Left colon (tissue), 2 donors: ENCODE measurements around the gene PLB1. TPM values are rescaled to one million over a fixed set of nuclear protein-coding genes. Genes with fewer than 3 reads are reported as not detected.

Experiments used
- ATAC-seq: fragments of 200-7000 bp; cut with Tn5 transposase; one replicate; pipeline ENCODE4 v1.9.1; 2020; ENCODE audit warnings: mild to moderate bottlenecking, moderate library complexity
- DNase-seq, 2 donors: peaks; one replicate each; pipeline ENCODE4 v3.0.0-alpha.2; 2020
- intact Hi-C, 2 donors: fragments of 100-400 bp; cut with DNase I in 1 of 2; cut with micrococcal nuclease in 1 of 2; formaldehyde crosslinking; loops; one replicate each; pipeline versions ENCODE4 v1.11.2 to v1.14.0; 2022; cut with DNase I, micrococcal nuclease
- total RNA-seq, 2 donors: library from RNA; stranded (reverse); fragmentation: NEBNext Ultra II Directional; extraction: Animal tissue kit (Norgen Biotek cat#: 25700); gene quantifications; one replicate each; pipeline ENCODE4 v1.2.1, GENCODE V29; 2021
- donor health status: DM: no; HTN: no; CAD: no.
- donor health status: DM: yes; HTN: yes; CAD: no.

PLB1 gene
- total RNA-seq, 2 donors from 2014 or later = 0.98 to 4.2 TPM

DNA sequence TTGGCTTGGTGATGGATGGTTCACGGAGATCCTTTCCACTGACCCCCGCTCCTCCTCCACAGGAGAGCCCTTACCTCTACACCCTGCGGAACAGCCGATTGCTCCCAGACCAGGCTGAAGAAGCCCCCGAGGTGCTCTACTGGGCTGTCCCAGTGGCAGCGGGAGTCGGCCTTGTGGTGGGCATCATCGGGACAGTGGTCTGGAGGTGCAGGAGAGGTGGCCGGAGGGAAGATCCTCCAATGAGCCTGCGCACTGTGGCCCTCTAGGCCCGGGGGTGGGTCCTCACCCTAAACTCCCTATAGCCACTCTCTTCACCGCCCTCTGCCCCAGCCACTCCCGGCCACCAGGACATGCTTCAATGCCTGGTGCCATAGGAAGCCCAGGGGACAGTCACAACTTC lies 146.9 kb downstream of the PLB1 start:
- intact Hi-C loops = no loop called here
- DNase-seq (no peak), ATAC-seq (no peak)

DNA sequence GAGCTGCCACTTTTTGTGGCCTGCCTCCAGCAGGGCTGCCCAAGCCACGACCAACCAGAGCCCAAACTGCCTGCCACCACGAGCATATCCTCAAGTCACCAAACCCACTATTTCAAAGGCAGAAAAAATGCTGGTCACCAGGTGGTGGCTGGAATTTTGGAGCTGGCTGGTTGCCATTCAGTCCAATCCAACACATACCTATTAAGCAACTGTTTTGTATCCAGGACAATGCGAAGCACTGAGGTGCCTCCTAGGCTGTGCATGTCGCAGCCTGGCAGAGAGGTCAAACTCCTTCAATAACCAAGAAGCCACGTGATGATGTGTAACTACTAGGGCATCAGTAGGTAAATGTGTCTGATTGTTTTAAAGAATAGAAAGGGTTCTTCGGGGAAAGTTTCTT lies 147.5 kb downstream of the PLB1 start:
- ATAC-seq = peak; percentile 17
- intact Hi-C loops = no loop called here
- no peak for DNase-seq

DNA sequence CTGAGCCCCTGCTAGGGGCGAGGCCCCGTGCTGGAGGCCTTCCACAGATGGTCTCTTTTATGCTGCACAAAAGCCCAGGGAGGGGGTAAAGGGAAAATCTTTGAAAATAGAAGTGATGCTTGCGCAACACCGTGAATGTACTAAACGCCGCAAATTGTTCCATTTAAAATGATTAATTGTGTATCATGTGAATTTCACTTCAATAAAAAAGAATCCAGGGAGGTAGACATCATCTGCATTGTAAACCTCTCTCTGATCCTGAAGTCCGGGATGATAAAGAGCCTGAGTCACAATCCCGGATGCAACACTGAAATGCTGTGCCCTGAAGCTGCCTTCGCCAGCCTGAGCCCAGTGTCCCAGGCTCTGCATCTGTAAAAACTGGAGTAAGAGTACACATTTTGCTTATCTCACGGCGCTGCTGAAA lies 148.1 kb downstream of the PLB1 start:
- peak; percentile 51 for ATAC-seq
- no peak for DNase-seq
- intact Hi-C loops = no loop called here

DNA sequence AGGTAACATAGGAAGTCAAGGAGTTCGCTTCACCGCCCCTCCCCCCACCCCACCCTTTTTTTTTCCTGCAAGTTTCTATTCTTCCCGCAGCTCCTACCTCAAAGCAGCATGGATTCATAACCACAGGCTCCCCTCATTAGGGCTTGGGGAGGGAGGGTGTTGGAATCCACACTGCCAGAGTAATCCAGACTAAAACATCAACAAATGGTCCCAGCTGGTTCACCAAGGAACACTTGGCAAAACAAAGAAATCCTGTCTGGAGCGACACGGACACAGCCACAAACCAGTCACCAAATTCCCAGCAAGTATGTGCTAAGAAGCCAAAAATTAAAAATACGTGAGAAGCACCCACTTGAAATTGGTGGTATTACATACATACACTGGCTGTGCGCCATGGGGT lies 148.9 kb downstream of the PLB1 start:
- intact Hi-C loops = no loop called here
- ATAC-seq = no peak
- no peak for DNase-seq

DNA sequence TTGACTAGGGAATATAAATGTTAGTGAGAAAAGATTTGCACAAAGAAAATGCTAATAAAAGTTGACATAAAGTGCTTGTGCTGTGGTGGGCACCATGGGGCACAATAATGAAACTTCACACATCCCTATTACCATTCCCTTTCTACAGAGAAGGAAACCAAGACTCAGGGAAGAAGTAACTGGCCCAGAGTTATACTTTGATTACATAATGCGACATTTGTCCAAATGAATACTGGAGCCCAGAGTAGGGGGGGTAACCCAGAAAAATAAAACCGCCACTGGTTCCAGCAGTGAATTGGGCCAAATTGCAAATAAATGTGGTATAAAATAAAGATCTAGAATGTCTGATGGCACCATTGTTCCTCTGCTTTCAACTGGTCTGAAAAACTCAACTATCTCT lies 149.7 kb downstream of the PLB1 start:
- DNase-seq (no peak), ATAC-seq (no peak)
- intact Hi-C loops = no loop called here

DNA sequence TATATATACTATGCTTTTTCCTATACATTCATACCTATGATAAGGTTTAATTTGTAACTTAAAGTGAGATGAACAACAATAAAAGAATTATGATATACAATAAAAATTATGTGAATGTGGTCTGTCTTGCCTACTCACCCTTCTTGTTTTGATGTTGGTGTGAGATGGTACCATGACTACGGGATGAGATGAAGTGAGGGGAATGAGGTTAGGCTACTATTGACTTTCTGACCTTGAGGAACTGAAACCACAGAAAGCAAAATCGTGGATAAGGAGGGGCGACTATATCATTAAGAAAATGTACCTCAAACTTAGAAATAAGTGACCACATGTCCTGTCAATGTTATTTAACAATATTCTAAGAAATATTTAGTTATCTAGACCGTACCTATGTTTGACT lies 151.8 kb downstream of the PLB1 start:
- DNase-seq = peak in 1 of 2 donors; percentile 24
- ATAC-seq = peak; percentile 80
- intact Hi-C loops = no loop called here

DNA sequence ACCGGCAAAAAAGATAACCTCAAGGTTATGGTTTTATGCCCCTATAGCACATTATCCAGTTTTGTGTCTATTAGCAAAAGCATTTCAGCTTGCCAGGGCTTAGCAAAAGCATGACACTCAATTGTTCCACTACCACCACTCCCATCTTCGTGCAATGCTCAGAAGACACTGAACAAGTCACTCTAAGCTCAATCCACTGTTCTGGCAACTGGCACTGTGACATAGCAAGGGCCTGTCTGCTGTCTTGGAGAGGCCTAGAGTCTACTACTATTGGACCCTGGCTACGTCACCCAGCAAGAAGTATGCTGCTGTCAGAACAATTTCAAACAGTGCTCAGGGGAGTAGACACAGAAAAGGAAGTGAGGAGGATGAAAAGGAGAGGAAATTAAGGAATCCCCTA lies 152.3 kb downstream of the PLB1 start:
- intact Hi-C loops = no loop called here
- peak in 1 of 2 donors; percentile 30 for DNase-seq
- peak; percentile 30 for ATAC-seq

DNA sequence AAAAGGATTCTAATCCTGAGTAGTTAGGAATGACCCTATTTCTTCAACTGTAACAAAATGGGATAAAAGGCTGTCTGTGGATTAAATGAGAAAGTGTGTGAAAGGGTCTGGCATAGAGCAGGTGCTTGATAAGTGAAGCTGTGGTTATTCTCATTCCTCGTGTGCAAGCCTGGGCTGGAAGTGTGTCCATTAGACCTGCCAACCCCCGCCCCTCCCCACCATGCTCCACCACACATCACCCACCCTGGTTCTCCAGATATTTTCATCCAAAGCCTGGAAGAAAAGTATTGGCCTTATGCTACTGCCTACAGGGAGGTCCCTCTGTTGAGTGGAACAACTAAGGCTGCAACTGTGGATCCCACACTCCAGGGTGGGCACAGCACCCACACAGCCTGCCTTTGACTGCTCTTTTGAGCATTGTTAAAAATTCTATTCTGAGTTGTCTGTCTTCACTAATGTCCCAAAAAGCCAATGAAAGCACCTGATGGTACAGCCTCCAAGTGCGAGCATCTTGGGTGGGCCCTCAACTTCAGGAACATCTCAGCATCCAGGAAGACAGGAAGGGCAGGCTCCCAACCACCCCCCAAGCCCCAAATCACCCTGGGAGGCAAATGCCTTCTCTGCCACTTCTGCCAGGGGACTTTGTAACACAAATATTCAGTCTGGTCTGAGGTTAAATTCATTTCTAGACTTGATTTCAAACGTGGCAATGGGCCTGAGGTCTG lies 153.0 kb downstream of the PLB1 start:
- ATAC-seq = no peak
- intact Hi-C loops = no loop called here
- peak in 1 of 2 donors; percentile 12 for DNase-seq

DNA sequence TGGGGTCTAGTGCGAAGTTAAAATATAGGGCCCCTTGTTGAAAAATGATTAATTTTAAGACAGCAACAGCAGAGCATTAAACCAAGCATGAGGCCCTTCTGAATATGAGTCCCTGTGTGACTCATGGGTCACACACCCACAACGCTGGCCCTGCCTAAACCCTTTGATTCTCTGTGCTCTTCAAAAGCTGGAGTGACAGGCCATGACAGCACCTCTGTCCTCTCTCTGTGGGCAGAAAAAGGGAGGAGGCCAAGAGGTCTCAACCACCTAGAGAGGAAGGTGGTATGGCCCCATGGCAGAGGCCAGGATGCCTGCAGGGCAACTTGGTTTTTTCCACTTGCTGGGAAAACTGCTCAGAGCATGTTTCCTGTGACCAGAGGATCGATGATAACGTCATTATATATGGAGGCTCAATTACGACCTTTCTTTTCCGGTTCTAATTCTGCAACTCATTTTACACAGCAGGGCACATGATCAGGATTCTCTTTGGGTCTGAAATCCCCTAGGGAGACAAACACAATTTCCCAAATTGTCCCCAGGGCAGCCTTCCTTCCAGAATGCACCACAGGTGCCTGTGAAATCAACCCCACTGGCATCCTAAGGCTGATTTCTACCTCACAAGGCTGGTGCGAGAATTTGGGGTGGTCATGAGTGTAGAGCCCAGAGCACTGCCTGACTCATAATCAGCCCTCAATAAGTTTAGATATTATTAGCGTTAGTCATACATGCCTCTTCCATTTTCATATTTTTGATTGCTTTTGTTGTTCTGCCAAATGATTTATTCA lies 153.8 kb downstream of the PLB1 start:
- ATAC-seq (peak; percentile 55), DNase-seq (peak in 1 of 2 donors; percentile 24)
- intact Hi-C loops = no loop called here

DNA sequence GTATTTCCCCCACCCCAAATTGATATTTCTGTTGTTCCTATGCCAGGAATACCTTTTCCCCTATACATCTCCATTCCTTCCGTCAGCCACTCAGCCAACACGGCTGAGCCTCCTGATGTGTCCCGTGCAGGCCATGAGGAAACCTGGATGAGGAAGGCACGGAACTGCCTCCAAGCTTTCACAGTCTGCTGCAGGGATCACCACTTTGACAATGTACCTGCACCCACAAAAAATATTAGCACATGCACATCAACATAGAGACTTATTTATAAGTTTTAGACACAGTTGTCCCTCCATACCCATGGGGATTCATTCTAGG lies 154.4 kb downstream of the PLB1 start:
- peak in 1 of 2 donors; percentile 16 for DNase-seq
- intact Hi-C loops = no loop called here

DNA sequence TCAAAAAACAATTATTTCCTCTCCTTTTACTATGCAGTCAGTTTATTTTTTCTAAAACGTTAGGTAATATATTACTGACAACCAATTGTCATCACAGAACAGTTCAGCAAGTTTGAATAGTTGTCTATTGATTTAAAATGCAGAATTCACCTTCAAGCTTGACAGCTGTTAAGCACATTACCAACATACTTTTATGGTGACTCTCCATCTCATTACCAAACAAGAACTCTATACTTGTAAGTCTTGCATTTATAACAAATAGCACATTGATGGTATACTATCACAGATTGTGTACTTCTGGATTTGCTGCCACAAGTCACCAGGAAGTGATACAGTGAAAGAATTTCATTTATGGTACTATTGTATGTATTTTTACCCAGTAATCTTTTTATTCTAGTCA lies 156.4 kb downstream of the PLB1 start:
- ATAC-seq (no peak), DNase-seq (no peak)
- intact Hi-C loops = no loop called here

More for the DNA sequence above, 154.4 kb downstream of the PLB1 start:
- ATAC-seq = no peak

DNA sequence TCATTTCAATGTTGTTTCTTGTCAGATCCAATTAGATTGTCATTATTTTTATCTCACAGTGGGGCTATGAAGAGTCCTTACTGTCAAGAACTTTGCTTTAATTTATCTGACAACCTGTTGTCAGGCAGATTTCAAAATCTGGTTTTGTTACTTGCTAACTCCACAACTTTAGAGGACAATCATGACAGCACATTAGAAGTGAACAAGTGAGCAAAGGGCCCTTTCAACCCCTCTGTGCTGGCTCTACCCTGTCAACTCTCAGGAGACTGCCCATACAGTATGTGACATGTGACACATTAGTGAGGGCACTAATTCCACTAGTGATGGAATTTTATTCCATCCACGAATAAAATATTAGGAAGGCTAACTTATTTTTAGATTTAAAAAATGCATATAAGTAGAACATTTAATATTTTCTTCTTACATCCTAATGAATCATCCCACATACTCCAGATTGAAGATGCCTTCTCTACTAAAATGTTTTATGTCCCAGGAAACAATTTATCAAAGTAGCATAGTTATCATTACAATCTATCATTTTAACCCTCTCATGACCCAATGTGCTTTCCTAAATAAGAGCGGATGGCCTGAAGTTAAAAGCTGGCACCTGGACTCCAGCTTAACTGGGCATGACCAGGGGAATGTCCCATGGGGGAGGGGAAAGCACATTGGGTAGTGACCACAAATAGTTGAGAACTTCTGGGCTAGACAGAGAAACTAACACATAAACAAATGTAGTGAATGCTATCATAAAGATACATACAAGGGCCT lies 158.2 kb downstream of the PLB1 start:
- intact Hi-C loops = no loop called here
- ATAC-seq = no peak
- DNase-seq = peak in 1 of 2 donors; percentile 19

DNA sequence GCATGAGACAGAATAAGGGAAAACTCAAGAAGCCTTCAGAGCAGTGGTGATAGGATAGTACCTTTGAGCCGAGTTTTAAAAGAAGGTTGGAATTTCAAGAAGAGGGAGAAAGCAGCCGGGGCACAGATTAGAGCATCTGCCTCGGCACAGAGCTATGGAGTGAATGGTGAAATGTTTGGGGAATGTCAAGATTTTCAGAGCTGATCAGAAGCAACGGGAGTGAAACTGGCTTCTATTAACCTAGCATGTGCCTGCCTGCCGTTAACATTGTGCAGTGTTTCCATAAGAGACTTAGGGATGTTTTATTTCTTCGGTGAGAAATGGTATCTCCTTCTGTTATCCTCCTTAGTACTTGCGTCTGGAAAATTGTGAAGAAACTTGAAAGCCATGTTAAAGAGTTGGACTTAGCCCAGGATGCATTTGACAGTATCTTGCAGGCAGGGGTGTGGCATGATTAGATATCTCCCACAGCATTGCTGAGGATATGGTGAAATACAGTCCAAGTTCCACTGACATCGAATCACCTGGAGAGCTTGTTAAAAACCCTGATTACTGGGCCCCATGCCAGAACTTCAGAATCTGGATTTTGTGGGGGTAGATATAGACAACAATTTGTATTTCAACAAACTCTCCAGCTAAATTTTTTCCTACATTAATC lies 158.9 kb downstream of the PLB1 start:
- peak; percentile 91 for ATAC-seq
- intact Hi-C loops = no loop called here
- peak; percentile 71 to 72 for DNase-seq

DNA sequence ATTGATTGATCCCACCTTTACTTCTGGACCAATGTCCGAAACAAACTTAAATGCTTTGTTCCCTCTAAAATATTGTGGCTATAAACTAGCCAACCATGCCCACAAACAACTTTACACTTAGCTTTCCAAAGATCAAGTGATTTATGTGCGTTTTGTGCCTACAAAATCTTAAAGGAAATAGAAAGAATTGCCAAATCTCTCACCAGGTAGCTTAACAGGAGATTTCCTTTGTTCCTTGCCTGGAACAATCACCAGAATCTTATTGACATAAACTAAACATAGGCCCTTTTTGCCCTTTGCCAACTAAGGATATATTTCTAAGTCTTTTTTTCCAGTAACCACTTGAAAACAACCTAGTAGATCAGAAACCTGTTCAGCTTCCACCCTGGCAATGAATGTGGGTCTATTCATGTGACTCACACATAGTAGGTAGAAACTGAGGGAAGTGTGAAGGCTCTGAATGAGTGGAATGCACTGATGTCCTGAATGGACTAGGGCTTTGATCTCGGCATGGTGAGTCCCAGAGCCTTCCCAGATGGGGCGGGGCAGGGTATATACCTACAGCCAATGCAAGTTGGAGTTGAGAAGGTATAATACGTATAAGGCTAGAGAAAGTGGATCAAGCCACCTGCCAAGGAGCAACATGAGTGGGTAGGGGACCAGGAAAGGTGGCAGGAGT lies 161.2 kb downstream of the PLB1 start:
- ATAC-seq = peak; percentile 24
- intact Hi-C loops = no loop called here
- peak; percentile 61 to 73 for DNase-seq

DNA sequence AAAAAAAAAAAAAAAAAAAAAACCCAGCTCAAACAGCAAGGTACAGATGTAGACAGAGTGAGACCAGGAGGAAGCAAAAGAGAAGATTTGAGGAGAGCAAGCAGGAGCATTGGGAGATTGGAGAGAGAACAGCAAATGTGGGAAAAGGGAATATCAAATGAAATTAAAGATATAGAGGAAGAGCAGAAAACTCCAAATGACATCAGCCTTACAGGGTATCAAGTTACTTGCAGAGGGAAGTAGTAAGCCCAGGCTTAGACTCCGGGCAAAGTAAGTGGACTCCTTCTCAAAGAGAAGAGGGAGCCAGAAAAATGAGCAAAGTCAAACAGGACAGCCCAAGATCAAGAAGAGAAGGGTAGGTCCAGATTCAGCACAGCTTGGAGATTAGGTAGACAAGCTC lies 162.5 kb downstream of the PLB1 start:
- intact Hi-C loops = no loop called here
- DNase-seq (peak in 1 of 2 donors; percentile 22), ATAC-seq (no peak)

DNA sequence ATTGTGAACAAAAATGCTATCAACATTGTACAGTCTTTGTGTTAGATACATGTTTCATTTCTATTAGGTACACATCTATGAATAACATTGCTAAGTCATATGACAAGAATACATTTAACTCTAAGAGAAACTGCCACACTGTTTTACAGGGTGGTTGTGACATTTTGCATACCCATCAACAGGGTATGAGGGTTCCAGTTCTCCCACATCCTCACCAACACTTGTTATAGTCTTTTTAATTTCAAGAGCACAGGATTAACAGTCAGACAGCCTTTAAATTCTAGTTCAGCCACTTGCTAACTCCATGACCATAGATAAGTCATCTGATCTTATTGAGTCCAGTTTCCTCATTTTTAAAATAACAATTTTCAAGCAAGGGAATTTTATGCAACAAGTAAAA lies 163.3 kb downstream of the PLB1 start:
- intact Hi-C loops = no loop called here
- DNase-seq (no peak), ATAC-seq (no peak)

DNA sequence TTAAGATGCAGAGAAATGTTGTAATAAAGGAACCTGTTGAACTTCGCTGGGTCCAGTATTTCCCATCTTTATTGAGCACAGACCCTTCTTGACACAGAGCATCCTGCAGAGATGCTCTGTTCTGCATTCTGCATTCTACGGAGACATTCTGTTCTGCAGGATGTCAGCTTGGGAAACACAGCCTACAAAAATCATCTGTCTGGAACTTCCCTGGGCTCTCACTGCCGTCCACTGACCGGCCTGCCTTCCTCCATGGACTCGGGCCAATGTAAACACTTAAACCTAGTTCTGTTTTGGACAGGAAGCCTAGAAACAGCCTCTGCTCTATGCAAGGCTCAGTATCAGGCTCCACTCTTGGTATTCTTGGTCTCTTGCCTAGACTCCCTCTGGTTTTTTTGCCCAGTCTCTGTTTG lies 165.7 kb downstream of the PLB1 start:
- ATAC-seq = peak; percentile 49
- peak; percentile 68 to 81 for DNase-seq
- intact Hi-C loops = loop anchor here in 1 of 2 donors (5.0 to 10.0 kb wide), 2 partner anchors 39 to 83 kb away; no protein-coding TSS in a partner anchor

DNA sequence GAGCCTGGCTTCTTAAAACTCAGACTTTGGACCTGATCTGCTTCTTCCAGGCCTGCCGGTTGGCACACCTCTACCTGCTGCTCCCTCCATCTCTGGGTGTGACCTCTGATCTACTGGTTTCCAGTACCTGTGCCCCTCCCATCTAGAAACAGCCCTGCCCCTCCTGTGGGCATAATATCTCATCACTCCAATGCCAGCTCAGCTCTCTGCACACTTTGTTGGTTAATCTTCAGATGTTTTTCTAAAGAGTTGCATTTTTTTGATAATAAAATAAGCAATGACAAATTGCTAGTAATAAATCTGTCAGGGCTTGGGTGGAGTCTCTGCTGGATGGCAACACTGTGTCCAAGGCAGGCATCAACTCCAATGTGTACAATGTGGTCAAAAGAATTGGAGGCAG lies 166.2 kb downstream of the PLB1 start:
- peak; percentile 86 for ATAC-seq
- peak; percentile 72 to 94 for DNase-seq
- intact Hi-C loops = loop anchor here in 1 of 2 donors (5.0 to 10.0 kb wide), 2 partner anchors 40 to 83 kb away; no protein-coding TSS in a partner anchor
